Measurements from ENCODE around the gene RBKS. TPM values are rescaled to one million over a fixed set of nuclear protein-coding genes. Genes with fewer than 3 reads are reported as not detected.

The RBKS gene
- total RNA-seq, 1 donor from 2014 or later: 1.6 TPM

- Histone ChIP-seq H3K27me3 (ENCODE audit: insufficient read depth, low read length) (no peaks in the 10 kb centered on the region), H4K20me1 (ENCODE audit: insufficient read depth, low read length) (no peaks in the 10 kb centered on the region), H3K4me3 (ENCODE audit: insufficient read depth, low read depth, low read length) (no peak overlapping the region), H3K27ac (ENCODE audit: low read depth, low read length) (no peak overlapping the region), H2AFZ (ENCODE audit: low read depth, low read length) (no peak overlapping the region), H3K79me2 (ENCODE audit: insufficient read depth, low read length) (peaks cover 7% of the 10 kb centered on the region), H3K9ac (ENCODE audit: low read length) (no peak overlapping the region), H3K4me2 (ENCODE audit: low read length) (no peak overlapping the region), H3K36me3 (ENCODE audit: insufficient read depth, low read length) (no peaks in the 10 kb centered on the region), H3K4me1 (ENCODE audit: insufficient read depth, low read length) (peaks cover 27% of the 10 kb centered on the region), H3K9me3 (ENCODE audit: insufficient read depth, low read depth, low read length) (no peaks in the 10 kb centered on the region)
- FAIRE-seq (no peak), DNase-seq (ENCODE audit: low read depth) (no peak)
- Mint-ChIP-seq H3K9me3 (ENCODE audit: unreplicated experiment) (peaks cover 11% of the 10 kb centered on the region), H3K36me3 (ENCODE audit: low read depth, unreplicated experiment) (no peaks in the 10 kb centered on the region), H3K4me1 (ENCODE audit: low read depth, unreplicated experiment) (peaks cover 32% of the 10 kb centered on the region), H3K4me3 (ENCODE audit: unreplicated experiment) (no peak overlapping the region), H3K27ac (ENCODE audit: unreplicated experiment) (no peak overlapping the region), H3K27me3 (ENCODE audit: low read depth, unreplicated experiment) (no peaks in the 10 kb centered on the region)
- TF ChIP-seq EZH2 (IDR thresholded peaks at IDR 0.05; ENCODE audit: insufficient read depth, low read length): no peak
- TF ChIP-seq CTCF (IDR thresholded peaks at IDR 0.05; ENCODE audit: insufficient read depth, low read depth, low read length): no peak
Observed at GRCh38 chr2:27886322-27886721, 3.9 kb downstream of the RBKS start.

- H3K36me3 Mint-ChIP-seq (ENCODE audit: low read depth, unreplicated experiment): no peaks in the 10 kb centered on the region
- Histone ChIP-seq H3K9ac (ENCODE audit: low read length) (no peak overlapping the region), H3K79me2 (ENCODE audit: insufficient read depth, low read length) (peaks cover 7% of the 10 kb centered on the region), H3K27ac (ENCODE audit: low read depth, low read length) (peak overlapping the region; percentile 1), H3K27me3 (ENCODE audit: insufficient read depth, low read length) (no peaks in the 10 kb centered on the region), H3K4me2 (ENCODE audit: low read length) (no peak overlapping the region), H2AFZ (ENCODE audit: low read depth, low read length) (no peak overlapping the region), H4K20me1 (ENCODE audit: insufficient read depth, low read length) (no peaks in the 10 kb centered on the region), H3K36me3 (ENCODE audit: insufficient read depth, low read length) (no peaks in the 10 kb centered on the region), H3K9me3 (ENCODE audit: insufficient read depth, low read depth, low read length) (no peaks in the 10 kb centered on the region), H3K4me1 (ENCODE audit: insufficient read depth, low read length) (peaks cover 24% of the 10 kb centered on the region), H3K4me3 (ENCODE audit: insufficient read depth, low read depth, low read length) (no peak overlapping the region)
- FAIRE-seq (no peak), DNase-seq (ENCODE audit: low read depth) (peak; percentile 12)
- TF ChIP-seq CTCF (IDR thresholded peaks at IDR 0.05; ENCODE audit: insufficient read depth, low read depth, low read length): no peak
- no peak for TF ChIP-seq EZH2 (IDR thresholded peaks at IDR 0.05; ENCODE audit: insufficient read depth, low read length)
- no peaks in the 10 kb centered on the region for H3K27me3 Mint-ChIP-seq (ENCODE audit: low read depth, unreplicated experiment)
- no peak overlapping the region for H3K4me3 Mint-ChIP-seq (ENCODE audit: unreplicated experiment)
- H3K4me1 Mint-ChIP-seq (ENCODE audit: low read depth, unreplicated experiment): peaks cover 32% of the 10 kb centered on the region
- no peak overlapping the region for H3K27ac Mint-ChIP-seq (ENCODE audit: unreplicated experiment)
- H3K9me3 Mint-ChIP-seq (ENCODE audit: unreplicated experiment): peaks cover 11% of the 10 kb centered on the region
Observed at GRCh38 chr2:27885661-27886060, 4.5 kb downstream of the RBKS start.

- Histone ChIP-seq H3K36me3 (ENCODE audit: insufficient read depth, low read length) (no peaks in the 10 kb centered on the region), H3K4me2 (ENCODE audit: low read length) (no peak overlapping the region), H3K4me1 (ENCODE audit: insufficient read depth, low read length) (peaks cover 24% of the 10 kb centered on the region), H3K27me3 (ENCODE audit: insufficient read depth, low read length) (no peaks in the 10 kb centered on the region), H3K9ac (ENCODE audit: low read length) (no peak overlapping the region), H3K9me3 (ENCODE audit: insufficient read depth, low read depth, low read length) (no peaks in the 10 kb centered on the region), H4K20me1 (ENCODE audit: insufficient read depth, low read length) (no peaks in the 10 kb centered on the region), H2AFZ (ENCODE audit: low read depth, low read length) (no peak overlapping the region), H3K79me2 (ENCODE audit: insufficient read depth, low read length) (peaks cover 6% of the 10 kb centered on the region), H3K27ac (ENCODE audit: low read depth, low read length) (peak overlapping the region; percentile 1), H3K4me3 (ENCODE audit: insufficient read depth, low read depth, low read length) (no peak overlapping the region)
- H3K9me3 Mint-ChIP-seq (ENCODE audit: unreplicated experiment): peaks cover 14% of the 10 kb centered on the region
- no peak overlapping the region for H3K4me3 Mint-ChIP-seq (ENCODE audit: unreplicated experiment)
- FAIRE-seq (no peak), DNase-seq (ENCODE audit: low read depth) (peak; percentile 26)
- no peaks in the 10 kb centered on the region for H3K36me3 Mint-ChIP-seq (ENCODE audit: low read depth, unreplicated experiment)
- TF ChIP-seq EZH2 (IDR thresholded peaks at IDR 0.05; ENCODE audit: insufficient read depth, low read length) (no peak), CTCF (IDR thresholded peaks at IDR 0.05; ENCODE audit: insufficient read depth, low read depth, low read length) (no peak)
- no peaks in the 10 kb centered on the region for H3K27me3 Mint-ChIP-seq (ENCODE audit: low read depth, unreplicated experiment)
- peaks cover 32% of the 10 kb centered on the region for H3K4me1 Mint-ChIP-seq (ENCODE audit: low read depth, unreplicated experiment)
- no peak overlapping the region for H3K27ac Mint-ChIP-seq (ENCODE audit: unreplicated experiment)
Observed at GRCh38 chr2:27885234-27885633, 5.0 kb downstream of the RBKS start.

All from astrocyte (in vitro differentiated cells and primary cell).